OCI-LY3 (cell line): ENCODE data around the gene KCND2.

Experiments used
- CTCF ChIP-seq: fragments of 200-600, 300-600 bp; sonication (generic); IDR thresholded peaks from 2 replicates; pipeline ENCODE4 v1.5.1; 2014; ENCODE audit warnings: antibody characterized with exemption, low read length, low read depth
- EZH2phosphoT487 ChIP-seq: fragments of 200-600 bp; shearing (Covaris generic); IDR thresholded peaks from 2 replicates; pipeline ENCODE4 v1.6.1; 2018; ENCODE audit warnings: antibody characterized with exemption, mixed run types, low read depth

- TF ChIP-seq CTCF (no peak), EZH2phosphoT487 (no peak)
Measured at GRCh38 chr7:120442838-120443237, 169.9 kb downstream of the KCND2 start.
